ENCODE results near the gene UNC93B1.

DNA sequence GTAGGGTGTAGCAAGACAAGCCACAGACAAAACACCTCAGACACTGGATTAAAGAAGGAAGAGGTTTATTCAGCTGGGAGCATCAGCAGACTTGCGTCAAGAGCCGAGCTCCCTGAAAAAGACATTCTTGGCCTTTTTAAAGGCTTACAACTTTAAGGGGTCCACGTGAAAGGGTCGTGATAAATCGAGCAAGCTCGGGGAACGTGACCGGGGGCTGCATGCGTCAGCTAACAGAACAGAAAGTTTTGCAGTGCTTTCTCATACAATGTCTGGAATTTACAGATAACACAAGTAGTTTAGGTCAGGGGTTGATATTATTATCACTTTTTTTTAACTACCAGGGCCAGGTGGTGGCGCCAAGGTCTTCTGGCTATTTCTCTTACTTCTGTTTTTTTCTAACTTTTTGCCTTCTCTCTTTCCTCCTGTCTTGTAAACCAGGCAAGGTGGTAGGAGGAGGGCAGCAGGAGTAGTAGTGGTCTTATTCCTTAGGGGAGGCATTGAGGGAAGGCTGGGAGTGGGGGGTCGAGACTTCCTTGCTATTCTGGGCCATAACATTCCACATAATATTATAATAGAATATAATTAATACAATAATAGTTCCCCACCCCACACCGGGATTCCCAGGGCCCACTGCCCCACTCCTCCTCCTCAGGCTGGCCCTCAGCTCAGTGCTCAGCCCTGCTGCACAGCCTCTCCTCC is 5.6 kb upstream of the UNC93B1 start:
- TF ChIP-seq, protein P1, sequence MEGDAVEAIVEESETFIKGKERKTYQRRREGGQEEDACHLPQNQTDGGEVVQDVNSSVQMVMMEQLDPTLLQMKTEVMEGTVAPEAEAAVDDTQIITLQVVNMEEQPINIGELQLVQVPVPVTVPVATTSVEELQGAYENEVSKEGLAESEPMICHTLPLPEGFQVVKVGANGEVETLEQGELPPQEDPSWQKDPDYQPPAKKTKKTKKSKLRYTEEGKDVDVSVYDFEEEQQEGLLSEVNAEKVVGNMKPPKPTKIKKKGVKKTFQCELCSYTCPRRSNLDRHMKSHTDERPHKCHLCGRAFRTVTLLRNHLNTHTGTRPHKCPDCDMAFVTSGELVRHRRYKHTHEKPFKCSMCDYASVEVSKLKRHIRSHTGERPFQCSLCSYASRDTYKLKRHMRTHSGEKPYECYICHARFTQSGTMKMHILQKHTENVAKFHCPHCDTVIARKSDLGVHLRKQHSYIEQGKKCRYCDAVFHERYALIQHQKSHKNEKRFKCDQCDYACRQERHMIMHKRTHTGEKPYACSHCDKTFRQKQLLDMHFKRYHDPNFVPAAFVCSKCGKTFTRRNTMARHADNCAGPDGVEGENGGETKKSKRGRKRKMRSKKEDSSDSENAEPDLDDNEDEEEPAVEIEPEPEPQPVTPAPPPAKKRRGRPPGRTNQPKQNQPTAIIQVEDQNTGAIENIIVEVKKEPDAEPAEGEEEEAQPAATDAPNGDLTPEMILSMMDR (conservative IDR thresholded peaks at IDR 0.05), result peak; percentile 50; the same call in 1 of the 2 replicates
- TF ChIP-seq EZH2 (IDR thresholded peaks at IDR 0.05; ENCODE audit: low read depth), result no peak

Measured in PC-9 (cell line).